Measurements from ENCODE around the gene PCDHGB4.

Gene PCDHGB4

GRCh38 chr5:141359790-141360426 lies 27.6 kb upstream of the PCDHGB4 start, which contains the start of gene PCDHGB2:
TSS of gene PCDHGB2 (plus strand) at chr5:141359994. CDS start at chr5:141360136, 142 bp downstream.
- Histone ChIP-seq H2AFZ (no peak within 1 kb of the TSS), H3K4me3 (ENCODE audit: low read depth, low read length) (no peak within 1 kb of the TSS), H3K9ac (no peak within 1 kb of the TSS)

DNA sequence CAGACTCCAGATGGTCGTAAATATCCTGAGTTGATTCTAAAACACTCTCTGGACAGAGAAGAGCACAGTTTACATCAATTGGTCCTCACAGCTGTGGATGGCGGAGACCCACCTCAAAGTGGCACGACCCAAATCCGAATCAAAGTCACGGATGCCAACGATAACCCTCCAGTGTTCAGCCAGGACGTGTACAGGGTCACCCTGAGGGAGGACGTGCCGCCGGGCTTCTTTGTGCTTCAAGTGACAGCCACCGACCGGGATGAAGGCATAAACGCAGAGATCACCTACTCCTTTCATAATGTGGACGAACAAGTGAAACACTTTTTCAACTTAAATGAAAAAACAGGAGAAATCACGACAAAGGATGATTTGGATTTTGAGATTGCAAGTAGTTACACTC lies 26.8 kb upstream of the PCDHGB4 start:
- Histone ChIP-seq H2AFZ (no peak overlapping the region), H3K79me2 (no peaks in the 10 kb centered on the region), H3K4me2 (ENCODE audit: low read length) (no peak overlapping the region), H3K27ac (no peak overlapping the region), H3K9me3 (ENCODE audit: control insufficient read depth, low read length) (peaks cover 5% of the 10 kb centered on the region), H3K4me1 (no peaks in the 10 kb centered on the region), H3K9ac (no peak overlapping the region), H3K27me3 (ENCODE audit: control insufficient read depth, insufficient read depth, low read length) (no peaks in the 10 kb centered on the region), H3K4me3 (ENCODE audit: low read depth, low read length) (no peak overlapping the region), H3K36me3 (ENCODE audit: control insufficient read depth, insufficient read depth, low read length) (peaks cover 7% of the 10 kb centered on the region)
- TF ChIP-seq, protein P1, sequence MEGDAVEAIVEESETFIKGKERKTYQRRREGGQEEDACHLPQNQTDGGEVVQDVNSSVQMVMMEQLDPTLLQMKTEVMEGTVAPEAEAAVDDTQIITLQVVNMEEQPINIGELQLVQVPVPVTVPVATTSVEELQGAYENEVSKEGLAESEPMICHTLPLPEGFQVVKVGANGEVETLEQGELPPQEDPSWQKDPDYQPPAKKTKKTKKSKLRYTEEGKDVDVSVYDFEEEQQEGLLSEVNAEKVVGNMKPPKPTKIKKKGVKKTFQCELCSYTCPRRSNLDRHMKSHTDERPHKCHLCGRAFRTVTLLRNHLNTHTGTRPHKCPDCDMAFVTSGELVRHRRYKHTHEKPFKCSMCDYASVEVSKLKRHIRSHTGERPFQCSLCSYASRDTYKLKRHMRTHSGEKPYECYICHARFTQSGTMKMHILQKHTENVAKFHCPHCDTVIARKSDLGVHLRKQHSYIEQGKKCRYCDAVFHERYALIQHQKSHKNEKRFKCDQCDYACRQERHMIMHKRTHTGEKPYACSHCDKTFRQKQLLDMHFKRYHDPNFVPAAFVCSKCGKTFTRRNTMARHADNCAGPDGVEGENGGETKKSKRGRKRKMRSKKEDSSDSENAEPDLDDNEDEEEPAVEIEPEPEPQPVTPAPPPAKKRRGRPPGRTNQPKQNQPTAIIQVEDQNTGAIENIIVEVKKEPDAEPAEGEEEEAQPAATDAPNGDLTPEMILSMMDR (IDR thresholded peaks at IDR 0.05), result no peak

More at GRCh38 chr5:141359790-141360426, 27.6 kb upstream of the PCDHGB4 start, which contains the start of gene PCDHGB2:
- Histone ChIP-seq H3K79me2 (no peaks in the 10 kb centered on the region), H3K36me3 (ENCODE audit: control insufficient read depth, insufficient read depth, low read length) (peaks cover 7% of the 10 kb centered on the region), H3K4me2 (ENCODE audit: low read length) (no peak within 1 kb of the TSS), H3K9me3 (ENCODE audit: control insufficient read depth, low read length) (peaks cover 5% of the 10 kb centered on the region), H3K27ac (peak within 1 kb of the TSS; percentile 43), H3K4me1 (no peaks in the 10 kb centered on the region), H3K27me3 (ENCODE audit: control insufficient read depth, insufficient read depth, low read length) (no peaks in the 10 kb centered on the region)
- TF ChIP-seq, protein P1 (IDR thresholded peaks at IDR 0.05), result no peak

GRCh38 chr5:141362719-141363118 lies 24.8 kb upstream of the PCDHGB4 start:
- Histone ChIP-seq H3K9me3 (ENCODE audit: control insufficient read depth, low read length) (no peaks in the 10 kb centered on the region), H3K4me3 (ENCODE audit: low read depth, low read length) (no peak overlapping the region), H3K4me1 (no peaks in the 10 kb centered on the region), H3K27me3 (ENCODE audit: control insufficient read depth, insufficient read depth, low read length) (no peaks in the 10 kb centered on the region), H2AFZ (no peak overlapping the region), H3K79me2 (no peaks in the 10 kb centered on the region), H3K4me2 (ENCODE audit: low read length) (no peak overlapping the region), H3K9ac (no peak overlapping the region), H3K36me3 (ENCODE audit: control insufficient read depth, insufficient read depth, low read length) (peaks cover 2% of the 10 kb centered on the region), H3K27ac (no peak overlapping the region)
- TF ChIP-seq, protein P1 (IDR thresholded peaks at IDR 0.05), result no peak

DNA sequence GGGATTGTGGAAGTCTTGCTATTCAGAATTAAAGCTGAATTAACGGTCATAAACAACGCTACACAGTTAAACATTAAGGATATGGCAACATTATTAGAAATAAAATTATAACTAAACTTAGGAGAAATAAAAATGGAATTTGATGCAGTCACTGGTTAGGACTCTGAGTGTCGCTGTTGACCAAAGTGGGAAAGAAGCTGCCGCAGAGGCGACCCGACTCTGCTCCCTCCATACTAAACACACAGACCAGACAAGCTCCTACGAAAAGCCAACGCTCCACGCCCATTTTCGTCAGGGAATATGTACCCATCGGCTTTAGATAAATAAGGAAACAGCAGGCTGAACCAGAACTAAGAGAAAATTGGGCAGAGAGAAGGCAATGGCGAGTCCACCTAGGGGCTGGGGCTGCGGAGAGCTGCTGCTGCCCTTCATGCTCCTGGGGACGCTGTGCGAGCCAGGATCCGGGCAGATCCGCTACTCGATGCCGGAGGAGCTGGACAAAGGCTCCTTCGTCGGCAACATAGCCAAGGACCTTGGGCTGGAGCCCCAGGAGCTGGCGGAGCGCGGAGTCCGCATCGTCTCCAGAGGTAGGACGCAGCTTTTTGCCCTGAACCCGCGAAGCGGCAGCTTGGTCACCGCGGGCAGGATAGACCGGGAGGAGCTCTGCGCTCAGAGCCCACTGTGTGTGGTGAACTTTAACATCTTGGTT lies 23.4 kb upstream of the PCDHGB4 start, which contains the start of gene PCDHGA5:
PCDHGA5 (plus strand) TSS at position 211 of the 709 bp plus-strand sequence; CDS start at position 380, 169 bp downstream.
- Histone ChIP-seq H3K4me3 (ENCODE audit: low read depth, low read length) (no peak within 1 kb of the TSS), H3K27me3 (ENCODE audit: control insufficient read depth, insufficient read depth, low read length) (no peaks in the 10 kb centered on the region), H3K4me1 (no peaks in the 10 kb centered on the region), H3K9me3 (ENCODE audit: control insufficient read depth, low read length) (no peaks in the 10 kb centered on the region), H3K27ac (no peak within 1 kb of the TSS), H3K36me3 (ENCODE audit: control insufficient read depth, insufficient read depth, low read length) (peaks cover 2% of the 10 kb centered on the region), H3K79me2 (no peaks in the 10 kb centered on the region), H3K9ac (no peak within 1 kb of the TSS), H2AFZ (peak within 1 kb of the TSS; percentile 7), H3K4me2 (ENCODE audit: low read length) (no peak within 1 kb of the TSS)
- TF ChIP-seq, protein P1 (IDR thresholded peaks at IDR 0.05), result peak; percentile 15

Measured in parathyroid adenoma (tissue), 2 donors.